ENCODE data around the gene PDCD2L. TPM values are rescaled to one million over a fixed set of nuclear protein-coding genes. Genes with fewer than 3 reads are reported as not detected.
"Not testable (repeated sequence)": the region's sequence is repeated elsewhere in the genome, so short reads cannot be mapped to it uniquely, and the experiment has no call there.

Gene PDCD2L
- total RNA-seq, 1 experiment from 2014 or later: 27.1 TPM

DNA sequence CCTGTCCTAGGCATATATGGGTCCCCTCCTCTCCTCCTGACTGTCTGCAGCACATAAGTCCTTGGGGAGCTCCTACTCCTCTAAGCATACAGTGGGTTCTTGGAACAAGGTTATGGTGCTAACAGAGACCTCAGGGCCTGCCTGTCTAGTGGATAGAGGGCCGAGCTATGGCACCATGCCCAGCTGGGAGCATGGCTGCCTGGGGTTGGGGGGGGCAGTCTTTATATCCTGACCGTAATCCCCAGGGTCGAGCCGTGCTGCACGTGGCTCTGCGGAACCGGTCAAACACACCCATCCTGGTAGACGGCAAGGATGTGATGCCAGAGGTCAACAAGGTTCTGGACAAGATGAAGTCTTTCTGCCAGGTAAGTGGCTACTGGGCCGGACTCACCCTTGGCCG, 35.9 kb upstream of the PDCD2L start:
- H3K36me3 ChIP-seq (ENCODE audit: insufficient read depth, low read length, poor library complexity, severe bottlenecking): peaks cover 53% of the 10 kb centered on the region
- POLR2A ChIA-PET (ENCODE audit: low non-redundant PET): no interaction called here
- no peaks in the 10 kb centered on the region for H3K9me3 ChIP-seq (ENCODE audit: low read depth, low read length, poor library complexity, severe bottlenecking)
- no peak for DNase-seq (ENCODE audit: low spot score)
- no peak overlapping the region for H3K27ac ChIP-seq (ENCODE audit: low read depth, low read length, poor library complexity, severe bottlenecking)
- H3K27me3 ChIP-seq (replicated peaks; ENCODE audit: insufficient read depth, low read depth, low read length, poor library complexity): no peaks in the 10 kb centered on the region
- no TSS peak for BruUV-seq (replicated peaks)
- CTCF ChIA-PET: no interaction called here
- H3K4me3 ChIP-seq (ENCODE audit: low read depth, low read length, poor library complexity, severe bottlenecking): no peak overlapping the region
- TF ChIP-seq, protein P1, sequence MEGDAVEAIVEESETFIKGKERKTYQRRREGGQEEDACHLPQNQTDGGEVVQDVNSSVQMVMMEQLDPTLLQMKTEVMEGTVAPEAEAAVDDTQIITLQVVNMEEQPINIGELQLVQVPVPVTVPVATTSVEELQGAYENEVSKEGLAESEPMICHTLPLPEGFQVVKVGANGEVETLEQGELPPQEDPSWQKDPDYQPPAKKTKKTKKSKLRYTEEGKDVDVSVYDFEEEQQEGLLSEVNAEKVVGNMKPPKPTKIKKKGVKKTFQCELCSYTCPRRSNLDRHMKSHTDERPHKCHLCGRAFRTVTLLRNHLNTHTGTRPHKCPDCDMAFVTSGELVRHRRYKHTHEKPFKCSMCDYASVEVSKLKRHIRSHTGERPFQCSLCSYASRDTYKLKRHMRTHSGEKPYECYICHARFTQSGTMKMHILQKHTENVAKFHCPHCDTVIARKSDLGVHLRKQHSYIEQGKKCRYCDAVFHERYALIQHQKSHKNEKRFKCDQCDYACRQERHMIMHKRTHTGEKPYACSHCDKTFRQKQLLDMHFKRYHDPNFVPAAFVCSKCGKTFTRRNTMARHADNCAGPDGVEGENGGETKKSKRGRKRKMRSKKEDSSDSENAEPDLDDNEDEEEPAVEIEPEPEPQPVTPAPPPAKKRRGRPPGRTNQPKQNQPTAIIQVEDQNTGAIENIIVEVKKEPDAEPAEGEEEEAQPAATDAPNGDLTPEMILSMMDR (conservative IDR thresholded peaks at IDR 0.05; ENCODE audit: low read depth, low read length): no peak
- no peak for TF ChIP-seq EZH2 (IDR thresholded peaks at IDR 0.05; ENCODE audit: borderline replicate concordance, low read depth, low read length, poor library complexity, severe bottlenecking)
- H3K4me1 ChIP-seq (ENCODE audit: insufficient read depth, low read length, poor library complexity, severe bottlenecking): peaks cover 15% of the 10 kb centered on the region
- intact Hi-C loops (cut with micrococcal nuclease; ENCODE audit: unreplicated experiment): no loop called here

DNA sequence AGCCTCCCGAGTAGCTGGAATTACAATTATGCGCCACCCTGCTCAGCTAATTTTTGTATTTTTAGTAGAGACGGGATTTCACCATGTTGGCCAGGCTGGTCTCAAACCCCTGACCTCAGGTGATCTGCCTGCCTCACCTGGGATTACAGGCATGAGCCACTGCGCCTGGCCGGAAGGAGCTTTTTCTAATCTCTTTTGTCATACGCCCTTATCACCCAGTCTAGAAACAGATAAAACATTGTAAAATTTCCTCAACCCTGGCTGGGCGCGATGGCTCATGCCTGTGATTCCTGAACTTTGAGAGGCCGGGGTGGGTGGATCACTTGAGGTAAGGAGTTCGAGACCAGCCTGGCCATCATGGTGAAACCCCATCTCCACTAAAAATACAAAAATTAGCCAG, 35.0 kb upstream of the PDCD2L start:
- POLR2A ChIA-PET (ENCODE audit: low non-redundant PET); BruUV-seq (replicated peaks); DNase-seq (ENCODE audit: low spot score); H3K27ac ChIP-seq (ENCODE audit: low read depth, low read length, poor library complexity, severe bottlenecking); H3K9me3 ChIP-seq (ENCODE audit: low read depth, low read length, poor library complexity, severe bottlenecking); intact Hi-C loops (cut with micrococcal nuclease; ENCODE audit: unreplicated experiment); CTCF ChIA-PET; H3K27me3 ChIP-seq (replicated peaks; ENCODE audit: insufficient read depth, low read depth, low read length, poor library complexity); H3K4me3 ChIP-seq (ENCODE audit: low read depth, low read length, poor library complexity, severe bottlenecking): not testable (repeated sequence)
- peaks cover 55% of the 10 kb centered on the region for H3K36me3 ChIP-seq (ENCODE audit: insufficient read depth, low read length, poor library complexity, severe bottlenecking)
- peaks cover 15% of the 10 kb centered on the region for H3K4me1 ChIP-seq (ENCODE audit: insufficient read depth, low read length, poor library complexity, severe bottlenecking)

GRCh38 chr19:34370117-34370516, 34.1 kb upstream of the PDCD2L start:
- no TSS peak for BruUV-seq (replicated peaks)
- Histone ChIP-seq H3K36me3 (ENCODE audit: insufficient read depth, low read length, poor library complexity, severe bottlenecking) (peaks cover 62% of the 10 kb centered on the region), H3K4me3 (ENCODE audit: low read depth, low read length, poor library complexity, severe bottlenecking) (no peak overlapping the region), H3K9me3 (ENCODE audit: low read depth, low read length, poor library complexity, severe bottlenecking) (no peaks in the 10 kb centered on the region), H3K27ac (ENCODE audit: low read depth, low read length, poor library complexity, severe bottlenecking) (no peak overlapping the region), H3K27me3 (replicated peaks; ENCODE audit: insufficient read depth, low read depth, low read length, poor library complexity) (no peaks in the 10 kb centered on the region), H3K4me1 (ENCODE audit: insufficient read depth, low read length, poor library complexity, severe bottlenecking) (peaks cover 15% of the 10 kb centered on the region)
- ChIA-PET POLR2A (ENCODE audit: low non-redundant PET) (no interaction called here), CTCF (no interaction called here)
- TF ChIP-seq, protein P1 (conservative IDR thresholded peaks at IDR 0.05; ENCODE audit: low read depth, low read length): no peak
- no peak for TF ChIP-seq EZH2 (IDR thresholded peaks at IDR 0.05; ENCODE audit: borderline replicate concordance, low read depth, low read length, poor library complexity, severe bottlenecking)
- intact Hi-C loops (cut with micrococcal nuclease; ENCODE audit: unreplicated experiment): no loop called here
- no peak for DNase-seq (ENCODE audit: low spot score)

DNA sequence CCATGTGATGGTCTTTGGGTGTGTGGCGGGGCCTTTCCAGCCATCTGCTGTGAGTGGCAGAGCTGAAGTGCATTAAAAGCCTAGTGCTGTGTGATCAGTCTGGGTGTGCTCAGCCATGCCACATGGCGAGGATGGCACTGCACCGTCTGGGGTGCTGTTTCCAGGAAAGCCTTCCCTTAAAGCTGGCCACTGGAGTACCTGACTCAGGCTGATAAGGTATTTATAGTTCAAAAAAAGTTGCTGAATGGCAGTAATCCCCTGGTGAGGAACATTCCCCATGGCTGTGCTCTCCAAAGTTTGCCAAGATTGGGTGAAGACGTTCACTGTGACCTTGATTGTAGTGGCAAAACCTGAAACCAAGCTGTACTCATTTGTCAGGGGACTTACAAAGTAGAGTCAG, 33.2 kb upstream of the PDCD2L start:
- ChIA-PET POLR2A (ENCODE audit: low non-redundant PET) (interaction anchor here (0.7 kb wide), 1 partner anchor 17 kb away, joined by 3 read pairs; no protein-coding TSS in a partner anchor), CTCF (no interaction called here)
- no peak for DNase-seq (ENCODE audit: low spot score)
- H3K4me3 ChIP-seq (ENCODE audit: low read depth, low read length, poor library complexity, severe bottlenecking): no peak overlapping the region
- TF ChIP-seq, protein P1 (conservative IDR thresholded peaks at IDR 0.05; ENCODE audit: low read depth, low read length): no peak
- TF ChIP-seq EZH2 (IDR thresholded peaks at IDR 0.05; ENCODE audit: borderline replicate concordance, low read depth, low read length, poor library complexity, severe bottlenecking): no peak
- H3K27ac ChIP-seq (ENCODE audit: low read depth, low read length, poor library complexity, severe bottlenecking): no peak overlapping the region
- peaks cover 71% of the 10 kb centered on the region for H3K36me3 ChIP-seq (ENCODE audit: insufficient read depth, low read length, poor library complexity, severe bottlenecking)
- H3K9me3 ChIP-seq (ENCODE audit: low read depth, low read length, poor library complexity, severe bottlenecking): no peaks in the 10 kb centered on the region
- BruUV-seq (replicated peaks): no TSS peak
- H3K4me1 ChIP-seq (ENCODE audit: insufficient read depth, low read length, poor library complexity, severe bottlenecking): peaks cover 15% of the 10 kb centered on the region
- intact Hi-C loops (cut with micrococcal nuclease; ENCODE audit: unreplicated experiment): no loop called here
- no peaks in the 10 kb centered on the region for H3K27me3 ChIP-seq (replicated peaks; ENCODE audit: insufficient read depth, low read depth, low read length, poor library complexity)
